ENCODE data around the gene EPB41L4B.

EPB41L4B gene

DNA sequence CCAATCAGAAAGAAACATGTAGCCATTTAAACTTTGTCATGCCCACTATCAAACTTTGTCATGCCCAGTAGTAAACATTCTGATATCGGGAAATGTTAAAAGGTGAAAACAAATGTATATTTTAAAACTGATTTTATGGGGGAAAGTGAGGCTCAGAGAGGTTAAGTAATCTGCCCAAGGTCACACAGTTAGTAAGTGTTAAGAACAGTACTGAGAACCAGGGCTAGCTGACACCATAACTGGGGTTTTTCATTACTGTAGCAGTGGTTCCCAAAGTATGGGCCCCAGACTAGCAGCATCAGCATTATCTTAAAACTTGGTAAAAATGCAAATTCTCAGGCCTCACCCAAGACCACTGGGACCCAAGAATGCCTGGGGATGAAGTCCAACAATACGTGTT is 143.9 kb downstream of the EPB41L4B start (continued):
- TF ChIP-seq TRIM28 (IDR thresholded peaks at IDR 0.05; ENCODE audit: borderline replicate concordance, low read length) (no peak), KLF16 (tag by site-specific recombination; IDR thresholded peaks at IDR 0.05) (no peak), ZNF404 (tag by site-specific recombination; IDR thresholded peaks at IDR 0.05) (no peak), WT1 (tag by site-specific recombination; IDR thresholded peaks at IDR 0.05) (no peak)

DNA sequence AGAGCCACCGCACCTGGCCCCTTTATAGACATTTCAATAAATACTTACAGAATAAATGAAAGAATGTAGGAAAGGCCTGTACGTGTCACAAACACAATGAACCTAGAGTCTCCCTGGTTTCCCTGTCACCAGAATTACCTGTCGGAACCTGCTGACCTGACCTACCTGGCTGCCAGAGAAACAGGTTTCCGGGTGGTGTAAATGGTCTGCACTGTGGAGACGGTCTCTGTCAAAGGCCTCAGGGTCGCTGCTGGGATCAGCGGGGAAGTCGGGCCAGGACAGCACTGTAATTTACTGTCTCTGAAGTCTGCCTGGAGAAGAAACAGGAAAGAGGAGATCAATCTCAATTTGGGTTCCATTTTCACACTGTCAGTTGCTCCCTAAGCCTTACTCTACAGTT is 144.5 kb downstream of the EPB41L4B start:
- Histone ChIP-seq H3K4me3 (ENCODE audit: low read depth, low read length) (no peak overlapping the region), H3K36me3 (ENCODE audit: control insufficient read depth in 2 of 2, insufficient read depth in 1 of 2, low read length in 2 of 2) (no peaks in the 10 kb centered on the region), H3K27ac (ENCODE audit: extremely low read depth, low read depth, low read length) (no peak overlapping the region), H3K4me1 (ENCODE audit: control insufficient read depth, insufficient read depth, low read length) (no peaks in the 10 kb centered on the region), H3K9me3 (ENCODE audit: control insufficient read depth, insufficient read depth, low read depth, low read length) (no peaks in the 10 kb centered on the region)
- POLR2A ChIA-PET, result no interaction called here
- TF ChIP-seq, protein P1, sequence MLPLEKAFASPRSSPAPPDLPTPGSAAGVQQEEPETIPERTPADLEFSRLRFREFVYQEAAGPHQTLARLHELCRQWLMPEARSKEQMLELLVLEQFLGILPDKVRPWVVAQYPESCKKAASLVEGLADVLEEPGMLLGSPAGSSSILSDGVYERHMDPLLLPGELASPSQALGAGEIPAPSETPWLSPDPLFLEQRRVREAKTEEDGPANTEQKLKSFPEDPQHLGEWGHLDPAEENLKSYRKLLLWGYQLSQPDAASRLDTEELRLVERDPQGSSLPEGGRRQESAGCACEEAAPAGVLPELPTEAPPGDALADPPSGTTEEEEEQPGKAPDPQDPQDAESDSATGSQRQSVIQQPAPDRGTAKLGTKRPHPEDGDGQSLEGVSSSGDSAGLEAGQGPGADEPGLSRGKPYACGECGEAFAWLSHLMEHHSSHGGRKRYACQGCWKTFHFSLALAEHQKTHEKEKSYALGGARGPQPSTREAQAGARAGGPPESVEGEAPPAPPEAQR (tag by site-specific recombination; IDR thresholded peaks at IDR 0.05), result no peak
- no peak for TF ChIP-seq ZNF10 (tag by site-specific recombination; IDR thresholded peaks at IDR 0.05)
- TF ChIP-seq GFI1B (tag by site-specific recombination; IDR thresholded peaks at IDR 0.05), result no peak
- CTCF ChIA-PET, result no interaction called here

DNA sequence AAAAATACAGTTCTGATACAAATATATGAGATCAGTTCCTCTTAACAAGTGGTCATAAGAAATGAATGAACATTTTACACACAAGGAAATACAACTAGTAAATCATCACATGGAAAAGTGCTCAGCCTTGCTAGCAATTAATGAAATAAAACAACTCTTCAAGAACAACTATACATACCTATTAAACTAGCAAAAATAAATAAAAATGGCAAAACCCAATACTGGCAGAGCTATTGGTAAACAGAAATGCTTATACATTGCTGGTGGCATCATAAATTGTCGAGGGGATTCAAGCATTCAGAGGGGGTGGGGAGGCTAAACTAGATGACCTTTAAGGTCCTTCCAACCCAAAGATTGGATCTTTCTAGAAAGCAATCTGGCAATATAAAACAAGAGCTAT is 147.9 kb downstream of the EPB41L4B start:
- Histone ChIP-seq H3K36me3 (ENCODE audit: control insufficient read depth in 2 of 2, insufficient read depth in 1 of 2, low read length in 2 of 2) (no peaks in the 10 kb centered on the region), H3K27ac (ENCODE audit: extremely low read depth, low read depth, low read length) (no peak overlapping the region), H3K9me3 (ENCODE audit: control insufficient read depth, insufficient read depth, low read depth, low read length) (no peaks in the 10 kb centered on the region), H3K4me1 (ENCODE audit: control insufficient read depth, insufficient read depth, low read length) (no peaks in the 10 kb centered on the region), H3K4me3 (ENCODE audit: low read depth, low read length) (no peak overlapping the region)
- CTCF ChIA-PET, result interaction anchor here (0.6 to 3.5 kb wide), 5 partner anchors 11 to 416 kb away, joined by 3 to 21 read pairs (median 4); no protein-coding TSS in a partner anchor
- TF ChIP-seq ZSCAN30 (tag by site-specific recombination; IDR thresholded peaks at IDR 0.05) (no peak), MEIS1 (CRISPR knock-in tag; IDR thresholded peaks at IDR 0.05; ENCODE audit: borderline replicate concordance) (no peak), ZNF529 (tag by site-specific recombination; IDR thresholded peaks at IDR 0.05; ENCODE audit: insufficient replicate concordance) (no peak), ZNF837 (tag by site-specific recombination; IDR thresholded peaks at IDR 0.05) (no peak), ZNF624 (tag by site-specific recombination; IDR thresholded peaks at IDR 0.05) (no peak), ZNF585B (tag by site-specific recombination; IDR thresholded peaks at IDR 0.05) (no peak), RBAK (tag by site-specific recombination; IDR thresholded peaks at IDR 0.05) (no peak), ZIC2 (tag by site-specific recombination; IDR thresholded peaks at IDR 0.05) (no peak), ZNF157 (tag by site-specific recombination; IDR thresholded peaks at IDR 0.05) (no peak), ZNF391 (tag by site-specific recombination; IDR thresholded peaks at IDR 0.05; ENCODE audit: borderline replicate concordance, low read depth) (no peak), ZNF16 (tag by site-specific recombination; IDR thresholded peaks at IDR 0.05; ENCODE audit: low read depth) (no peak), ZNF768 (tag by site-specific recombination; IDR thresholded peaks at IDR 0.05) (no peak), ZNF23 (tag by site-specific recombination; IDR thresholded peaks at IDR 0.05; ENCODE audit: borderline replicate concordance) (no peak), ZNF830 (tag by site-specific recombination; IDR thresholded peaks at IDR 0.05; ENCODE audit: low read depth) (no peak), ZBTB17 (tag by site-specific recombination; IDR thresholded peaks at IDR 0.05) (no peak), ZNF791 (tag by site-specific recombination; IDR thresholded peaks at IDR 0.05) (no peak)
- TF ChIP-seq, protein P2, sequence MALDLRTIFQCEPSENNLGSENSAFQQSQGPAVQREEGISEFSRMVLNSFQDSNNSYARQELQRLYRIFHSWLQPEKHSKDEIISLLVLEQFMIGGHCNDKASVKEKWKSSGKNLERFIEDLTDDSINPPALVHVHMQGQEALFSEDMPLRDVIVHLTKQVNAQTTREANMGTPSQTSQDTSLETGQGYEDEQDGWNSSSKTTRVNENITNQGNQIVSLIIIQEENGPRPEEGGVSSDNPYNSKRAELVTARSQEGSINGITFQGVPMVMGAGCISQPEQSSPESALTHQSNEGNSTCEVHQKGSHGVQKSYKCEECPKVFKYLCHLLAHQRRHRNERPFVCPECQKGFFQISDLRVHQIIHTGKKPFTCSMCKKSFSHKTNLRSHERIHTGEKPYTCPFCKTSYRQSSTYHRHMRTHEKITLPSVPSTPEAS (tag by site-specific recombination; IDR thresholded peaks at IDR 0.05), result no peak
- TF ChIP-seq, protein P3, sequence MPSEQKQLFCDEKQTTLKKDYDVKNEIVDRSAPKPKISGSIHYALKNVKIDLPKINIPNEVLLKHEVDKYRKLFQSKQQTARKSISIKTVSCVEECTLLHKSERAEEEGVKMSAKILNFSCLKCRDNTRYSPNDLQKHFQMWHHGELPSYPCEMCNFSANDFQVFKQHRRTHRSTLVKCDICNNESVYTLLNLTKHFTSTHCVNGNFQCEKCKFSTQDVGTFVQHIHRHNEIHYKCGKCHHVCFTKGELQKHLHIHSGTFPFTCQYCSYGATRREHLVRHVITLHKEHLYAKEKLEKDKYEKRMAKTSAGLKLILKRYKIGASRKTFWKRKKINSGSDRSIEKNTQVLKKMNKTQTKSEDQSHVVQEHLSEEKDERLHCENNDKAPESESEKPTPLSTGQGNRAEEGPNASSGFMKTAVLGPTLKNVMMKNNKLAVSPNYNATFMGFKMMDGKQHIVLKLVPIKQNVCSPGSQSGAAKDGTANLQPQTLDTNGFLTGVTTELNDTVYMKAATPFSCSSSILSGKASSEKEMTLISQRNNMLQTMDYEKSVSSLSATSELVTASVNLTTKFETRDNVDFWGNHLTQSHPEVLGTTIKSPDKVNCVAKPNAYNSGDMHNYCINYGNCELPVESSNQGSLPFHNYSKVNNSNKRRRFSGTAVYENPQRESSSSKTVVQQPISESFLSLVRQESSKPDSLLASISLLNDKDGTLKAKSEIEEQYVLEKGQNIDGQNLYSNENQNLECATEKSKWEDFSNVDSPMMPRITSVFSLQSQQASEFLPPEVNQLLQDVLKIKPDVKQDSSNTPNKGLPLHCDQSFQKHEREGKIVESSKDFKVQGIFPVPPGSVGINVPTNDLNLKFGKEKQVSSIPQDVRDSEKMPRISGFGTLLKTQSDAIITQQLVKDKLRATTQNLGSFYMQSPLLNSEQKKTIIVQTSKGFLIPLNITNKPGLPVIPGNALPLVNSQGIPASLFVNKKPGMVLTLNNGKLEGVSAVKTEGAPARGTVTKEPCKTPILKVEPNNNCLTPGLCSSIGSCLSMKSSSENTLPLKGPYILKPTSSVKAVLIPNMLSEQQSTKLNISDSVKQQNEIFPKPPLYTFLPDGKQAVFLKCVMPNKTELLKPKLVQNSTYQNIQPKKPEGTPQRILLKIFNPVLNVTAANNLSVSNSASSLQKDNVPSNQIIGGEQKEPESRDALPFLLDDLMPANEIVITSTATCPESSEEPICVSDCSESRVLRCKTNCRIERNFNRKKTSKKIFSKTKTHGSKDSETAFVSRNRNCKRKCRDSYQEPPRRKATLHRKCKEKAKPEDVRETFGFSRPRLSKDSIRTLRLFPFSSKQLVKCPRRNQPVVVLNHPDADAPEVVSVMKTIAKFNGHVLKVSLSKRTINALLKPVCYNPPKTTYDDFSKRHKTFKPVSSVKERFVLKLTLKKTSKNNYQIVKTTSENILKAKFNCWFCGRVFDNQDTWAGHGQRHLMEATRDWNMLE (tag by site-specific recombination; conservative IDR thresholded peaks at IDR 0.05; ENCODE audit: low read depth), result no peak
- TF ChIP-seq, protein P1 (tag by site-specific recombination; IDR thresholded peaks at IDR 0.05), result no peak
- POLR2A ChIA-PET, result no interaction called here

Measured in HEK293 (cell line).